NB4 (cell line): ENCODE data around the gene TLN1.

Experiments used
- DNase-seq: peaks from one replicate; pipeline ENCODE4 v3.0.0; 2010; ENCODE audit warnings: low read depth
- H3K4me3 ChIP-seq: one replicate; pipeline ENCODE4 v1.5.1; 2011; ENCODE audit warnings: mild to moderate bottlenecking, low read depth, low read length, moderate library complexity
- CTCF ChIP-seq: IDR thresholded peaks from one replicate; pipeline ENCODE4 v1.5.1; 2012; ENCODE audit warnings: low read depth, low read length
- MYC ChIP-seq: IDR thresholded peaks from 2 replicates; pipeline ENCODE4 v1.6.1; 2011; ENCODE audit warnings: low read depth, low read length
- POLR2A ChIP-seq: IDR thresholded peaks from 2 replicates; pipeline ENCODE4 v1.6.1; 2011; ENCODE audit warnings: mild to moderate bottlenecking; ENCODE audit not compliant: insufficient read length; ENCODE audit errors: extremely low read depth
- TF ChIP-seq, protein P1 (sequence below): IDR thresholded peaks from 2 replicates; pipeline ENCODE4 v1.6.1; 2011; ENCODE audit warnings: low read depth, low read length

Gene TLN1

GRCh38 chr9:35738186-35738585 lies 6.2 kb upstream of the TLN1 start:
- DNase-seq: no peak
- no peak for TF ChIP-seq CTCF
- TF ChIP-seq, protein P1, sequence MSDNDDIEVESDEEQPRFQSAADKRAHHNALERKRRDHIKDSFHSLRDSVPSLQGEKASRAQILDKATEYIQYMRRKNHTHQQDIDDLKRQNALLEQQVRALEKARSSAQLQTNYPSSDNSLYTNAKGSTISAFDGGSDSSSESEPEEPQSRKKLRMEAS: no peak
- TF ChIP-seq POLR2A: no peak
- TF ChIP-seq MYC: no peak
- H3K4me3 ChIP-seq: no peak overlapping the region

- no peak overlapping the region for H3K4me3 ChIP-seq
- DNase-seq: no peak
- TF ChIP-seq, protein P1: no peak
- no peak for TF ChIP-seq CTCF
- no peak for TF ChIP-seq POLR2A
- no peak for TF ChIP-seq MYC
Observed at GRCh38 chr9:35737143-35737542, 5.1 kb upstream of the TLN1 start.

- TF ChIP-seq POLR2A (no peak), MYC (no peak), CTCF (peak; percentile 82)
- TF ChIP-seq, protein P1: no peak
- no peak overlapping the region for H3K4me3 ChIP-seq
- DNase-seq: peak; percentile 72
Observed at GRCh38 chr9:35736201-35736633, 4.2 kb upstream of the TLN1 start.

DNA sequence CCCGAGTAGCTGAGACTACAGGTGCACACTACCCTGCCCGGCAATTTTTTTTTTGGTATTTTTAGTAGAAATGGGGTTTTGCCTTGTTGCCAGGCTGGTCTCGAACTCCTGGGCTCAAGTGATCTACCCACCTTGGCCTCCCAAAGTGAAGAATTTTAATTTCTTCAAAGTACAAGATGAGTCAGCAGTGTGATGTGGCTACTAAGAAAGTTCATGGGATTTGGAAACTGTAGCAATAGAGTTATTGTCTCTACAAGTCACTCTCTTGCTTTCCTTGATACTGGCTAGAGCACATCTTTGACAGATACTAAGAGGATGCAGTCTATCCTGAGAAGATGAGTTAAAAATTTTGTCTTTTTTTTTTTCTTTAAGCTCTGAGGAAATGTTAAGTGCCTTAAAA lies 2.1 kb upstream of the TLN1 start:
- no peak for TF ChIP-seq CTCF
- TF ChIP-seq, protein P1: no peak
- TF ChIP-seq MYC: no peak
- TF ChIP-seq POLR2A: no peak
- H3K4me3 ChIP-seq: no peak overlapping the region
- no peak for DNase-seq

DNA sequence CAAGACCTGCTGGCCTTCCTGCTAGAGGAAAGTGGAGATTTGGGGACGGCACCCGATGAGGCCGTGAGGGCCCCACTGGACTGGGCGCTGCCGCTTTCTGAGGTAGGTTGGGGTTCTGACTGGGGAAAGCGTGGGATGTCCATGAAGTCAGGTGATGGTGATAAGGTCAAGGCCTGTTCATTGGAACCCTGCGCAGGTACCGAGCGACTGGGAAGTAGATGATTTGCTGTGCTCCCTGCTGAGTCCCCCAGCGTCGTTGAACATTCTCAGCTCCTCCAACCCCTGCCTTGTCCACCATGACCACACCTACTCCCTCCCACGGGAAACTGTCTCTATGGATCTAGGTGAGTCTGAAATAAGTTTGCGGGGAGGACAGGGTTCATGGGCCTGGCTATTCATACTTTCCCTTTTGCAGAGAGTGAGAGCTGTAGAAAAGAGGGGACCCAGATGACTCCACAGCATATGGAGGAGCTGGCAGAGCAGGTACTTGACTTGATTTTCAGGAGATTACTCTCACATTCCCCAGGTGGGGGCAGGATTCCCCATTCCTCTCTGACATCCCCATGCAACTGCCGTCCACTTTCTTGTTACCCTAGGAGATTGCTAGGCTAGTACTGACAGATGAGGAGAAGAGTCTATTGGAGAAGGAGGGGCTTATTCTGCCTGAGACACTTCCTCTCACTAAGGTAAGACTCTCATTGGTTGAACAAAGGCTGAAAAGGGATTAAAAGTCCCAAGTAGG lies 976 bp upstream of the TLN1 start:
- peak overlapping the region; percentile 82 for H3K4me3 ChIP-seq
- TF ChIP-seq, protein P1: no peak
- TF ChIP-seq POLR2A: no peak
- no peak for TF ChIP-seq CTCF
- TF ChIP-seq MYC: no peak
- peak; percentile 51 for DNase-seq
